GM21381 (cell line): ENCODE results near the gene SH3PXD2A.
"Not testable (repeated sequence)": the region's sequence is repeated elsewhere in the genome, so short reads cannot be mapped to it uniquely, and the experiment has no call there.

ENCODE experiments used
- ATAC-seq: cut with Tn5 transposase; IDR thresholded peaks from one replicate; pipeline ENCODE4 v1.9.1; 2021; ENCODE audit warnings: mild to moderate bottlenecking, moderate library complexity; ENCODE audit not compliant: unreplicated experiment

The SH3PXD2A gene

GRCh38 chr10:103769176-103769575 is 86.2 kb downstream of the SH3PXD2A start:
- no peak for ATAC-seq

DNA sequence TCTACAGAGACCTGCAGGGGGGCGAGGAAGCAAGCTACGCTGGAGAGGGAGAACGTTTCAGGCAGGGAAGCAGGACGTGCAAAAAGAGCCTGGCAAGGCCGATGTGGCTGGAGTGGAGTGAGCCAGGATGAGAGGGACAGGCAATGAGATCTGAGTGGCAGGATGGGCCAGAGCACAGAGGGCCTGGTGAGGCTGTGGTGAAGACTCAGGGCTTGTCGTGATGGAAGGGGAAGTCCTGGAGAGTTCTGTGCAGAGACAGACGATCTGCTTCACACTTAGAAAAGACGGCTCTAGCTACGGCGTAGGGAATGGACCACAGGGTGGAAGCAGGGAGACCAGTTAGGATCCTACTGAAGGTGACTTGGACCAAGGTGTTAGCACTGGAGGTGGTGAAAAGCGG is 87.0 kb downstream of the SH3PXD2A start:
- no peak for ATAC-seq

GRCh38 chr10:103767756-103768155 is 87.6 kb downstream of the SH3PXD2A start:
- no peak for ATAC-seq

- ATAC-seq, result no peak
Measured at GRCh38 chr10:103766751-103767505, 88.4 kb downstream of the SH3PXD2A start.

DNA sequence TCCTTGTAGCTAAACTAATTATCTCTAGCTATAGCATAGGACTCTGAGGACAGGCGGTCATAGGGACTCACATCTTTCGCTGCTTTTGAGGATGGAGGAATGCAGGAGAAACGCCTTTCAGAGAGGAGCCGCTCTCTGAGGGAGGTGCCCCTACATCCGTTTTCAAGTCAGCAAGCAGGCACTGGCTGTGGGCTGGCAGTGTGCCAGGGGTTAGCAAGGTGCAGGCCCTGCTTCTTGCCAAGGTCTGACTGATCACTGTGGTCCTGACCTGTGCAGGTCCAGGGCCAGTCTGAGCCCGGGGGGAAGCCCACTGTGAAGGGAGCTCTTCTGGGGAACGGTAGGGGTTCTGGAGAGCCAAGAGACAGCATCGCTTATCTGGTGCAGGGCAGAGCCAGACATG is 89.4 kb downstream of the SH3PXD2A start:
- ATAC-seq, result no peak

DNA sequence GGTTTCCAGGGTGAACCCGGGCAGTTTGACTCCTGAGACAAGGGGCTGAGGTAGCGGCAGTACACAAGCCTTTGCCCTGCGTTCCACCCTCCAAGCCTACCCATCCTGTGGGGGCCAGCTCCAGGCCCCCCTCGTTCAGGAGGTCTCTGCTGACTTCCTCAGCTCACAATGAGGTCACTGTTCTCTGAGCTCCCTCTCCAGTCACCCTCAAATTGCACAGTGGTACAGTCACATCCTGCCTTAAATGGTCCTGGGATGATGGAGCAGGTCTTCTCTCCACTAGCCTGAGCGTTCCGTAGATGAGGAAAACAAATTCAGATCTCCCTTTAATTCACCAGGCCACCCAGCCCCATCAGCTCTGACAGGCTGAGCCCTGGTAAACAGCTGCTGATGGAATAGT is 90.2 kb downstream of the SH3PXD2A start:
- no peak for ATAC-seq

- no peak for ATAC-seq
Measured at GRCh38 chr10:103764296-103765088, 90.9 kb downstream of the SH3PXD2A start.

GRCh38 chr10:103763374-103764202 is 91.8 kb downstream of the SH3PXD2A start:
- ATAC-seq, result no peak

- no peak for ATAC-seq
Measured at GRCh38 chr10:103762916-103763315, 92.5 kb downstream of the SH3PXD2A start.

GRCh38 chr10:103762162-103762561 is 93.2 kb downstream of the SH3PXD2A start:
- ATAC-seq, result no peak

DNA sequence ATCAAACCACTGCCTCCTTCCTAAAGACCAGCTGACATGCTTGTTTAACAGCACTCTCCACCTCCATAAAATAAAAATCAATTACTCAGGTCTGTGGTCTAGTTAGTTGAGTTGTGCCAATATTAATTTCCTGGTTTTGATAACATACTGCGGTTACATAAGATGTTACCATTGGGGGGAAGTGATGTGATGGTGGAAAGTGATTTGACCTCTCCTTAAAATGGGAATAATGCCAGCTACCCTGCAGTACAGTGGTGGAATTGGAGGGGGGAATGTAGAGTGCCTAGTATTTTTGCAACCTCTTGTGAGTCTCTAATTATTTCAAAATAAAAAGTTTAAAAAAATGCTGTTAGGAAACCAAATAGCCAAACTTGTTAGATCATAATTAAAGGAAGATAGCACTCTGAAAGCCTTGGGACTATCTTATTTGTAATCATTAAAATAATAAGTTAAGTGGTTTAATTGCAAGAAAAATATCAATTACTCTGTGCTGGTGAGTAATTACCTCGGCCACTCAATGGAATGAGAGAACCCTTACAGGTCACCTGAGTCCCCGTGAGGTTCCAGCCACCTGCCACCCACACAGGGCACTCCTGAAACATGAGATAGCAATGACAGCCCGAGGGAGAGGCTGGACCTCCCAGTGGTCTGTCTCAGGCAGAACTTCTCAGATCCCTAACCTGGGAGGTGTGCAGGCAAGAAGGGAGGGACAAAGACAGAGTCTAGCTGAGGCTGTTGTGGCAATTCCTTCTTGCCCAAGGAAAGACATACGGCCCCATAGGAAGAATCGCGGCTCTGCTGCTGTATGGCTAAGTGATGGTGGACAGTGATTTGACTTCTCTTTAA is 94.1 kb downstream of the SH3PXD2A start:
- ATAC-seq, result no peak

DNA sequence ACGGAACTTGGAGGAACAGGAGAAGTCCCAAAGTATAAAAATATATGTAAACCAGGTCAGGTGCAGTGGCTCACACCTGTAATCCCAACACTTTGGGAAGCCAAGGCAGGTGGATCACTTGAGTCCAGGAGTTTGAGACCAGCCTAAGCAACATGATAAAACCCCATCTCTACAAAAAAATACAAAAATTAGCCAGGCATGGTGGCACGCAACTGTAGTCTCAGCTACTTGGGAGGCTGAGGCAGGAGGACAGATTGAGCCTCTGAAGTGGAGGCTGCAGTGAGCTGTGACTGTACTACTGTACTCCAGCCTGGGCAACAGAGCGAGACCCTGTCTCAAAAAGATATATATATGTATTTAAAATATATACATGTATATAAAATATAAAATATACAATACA is 95.1 kb downstream of the SH3PXD2A start:
- not testable (repeated sequence) for ATAC-seq

GRCh38 chr10:103759100-103759781 is 96.1 kb downstream of the SH3PXD2A start:
- no peak for ATAC-seq

GRCh38 chr10:103758294-103758681 is 97.1 kb downstream of the SH3PXD2A start:
- ATAC-seq, result no peak

DNA sequence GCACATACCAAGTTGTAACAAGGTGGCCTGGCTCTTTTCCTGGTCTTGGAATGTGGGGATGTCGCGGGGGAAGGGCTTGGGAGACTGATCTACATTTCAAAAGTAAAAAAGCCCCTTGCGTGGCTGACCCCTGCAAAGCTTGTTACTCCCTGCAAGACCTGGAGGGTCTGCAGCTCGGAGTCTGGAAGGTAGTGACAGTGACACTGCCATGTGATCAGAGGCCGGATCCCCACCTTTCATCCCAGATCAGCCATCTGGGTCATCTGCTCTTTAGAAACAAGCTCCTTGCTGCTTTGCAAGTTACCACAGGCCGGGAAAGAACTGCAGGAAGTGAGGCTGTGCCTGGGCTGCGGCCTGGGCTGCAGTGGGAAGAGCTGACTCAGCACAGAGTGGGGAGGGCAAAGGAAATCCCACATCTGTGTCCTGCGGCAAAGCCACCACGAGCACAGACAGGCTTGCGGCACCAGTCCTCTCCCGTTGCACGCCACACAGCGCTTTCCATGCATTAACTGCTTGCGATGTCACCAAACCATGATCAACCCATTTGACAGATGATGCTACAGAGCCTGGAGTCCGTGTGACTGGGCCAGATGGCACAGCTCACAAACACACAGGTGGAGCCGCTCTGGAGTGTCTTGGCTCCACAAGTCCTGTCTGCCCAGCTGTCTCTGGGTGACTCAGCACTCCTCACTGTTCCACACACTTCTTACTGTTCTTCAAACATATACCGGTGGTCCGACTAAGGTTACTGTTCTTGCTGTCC is 97.7 kb downstream of the SH3PXD2A start:
- no peak for ATAC-seq

DNA sequence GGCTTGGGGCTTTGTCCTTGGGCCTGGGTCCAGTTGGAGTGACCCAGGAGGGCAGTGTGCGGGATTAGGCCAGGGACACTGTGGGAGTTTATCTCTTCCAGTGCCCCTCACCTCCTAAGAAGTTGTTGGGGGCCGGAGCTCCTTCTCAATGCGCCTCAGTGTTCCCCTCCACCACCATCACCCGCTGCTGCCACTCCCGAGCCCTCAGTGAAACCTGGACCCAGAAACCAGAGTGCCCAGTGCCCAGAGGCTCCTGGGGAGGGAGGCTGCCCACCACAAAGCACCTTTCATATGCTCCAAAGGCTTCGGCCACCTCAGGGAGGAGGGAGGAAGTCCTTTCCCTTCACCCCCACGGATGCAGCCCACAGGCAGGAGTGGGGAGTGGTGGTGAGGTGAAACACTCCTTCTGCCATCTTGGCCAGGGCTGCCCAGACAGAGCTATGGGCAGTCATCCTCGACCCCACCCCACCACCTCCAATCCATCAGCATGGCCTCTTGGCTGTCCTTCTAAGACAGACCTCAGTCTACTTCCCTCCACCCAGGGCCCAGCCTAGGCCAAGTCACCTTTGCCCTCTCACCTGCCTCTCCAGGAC is 99.0 kb downstream of the SH3PXD2A start:
- no peak for ATAC-seq

GRCh38 chr10:103752680-103753248 is 102.6 kb downstream of the SH3PXD2A start:
- ATAC-seq, result no peak

- ATAC-seq, result no peak
Measured at GRCh38 chr10:103751667-103752290, 103.6 kb downstream of the SH3PXD2A start.
